ENCODE measurements around the gene KIRREL2. TPM values are rescaled to one million over a fixed set of nuclear protein-coding genes. Genes with fewer than 3 reads are reported as not detected.
A peak's percentile ranks its signal among the peaks of the same experiment; 100 is the strongest.
"Not testable (repeated sequence)": the region's sequence is repeated elsewhere in the genome, so short reads cannot be mapped to it uniquely, and the experiment has no call there.

The KIRREL2 gene
- total RNA-seq, 4 donors from 2014 or later: 1.7 TPM; not detected in 3

DNA sequence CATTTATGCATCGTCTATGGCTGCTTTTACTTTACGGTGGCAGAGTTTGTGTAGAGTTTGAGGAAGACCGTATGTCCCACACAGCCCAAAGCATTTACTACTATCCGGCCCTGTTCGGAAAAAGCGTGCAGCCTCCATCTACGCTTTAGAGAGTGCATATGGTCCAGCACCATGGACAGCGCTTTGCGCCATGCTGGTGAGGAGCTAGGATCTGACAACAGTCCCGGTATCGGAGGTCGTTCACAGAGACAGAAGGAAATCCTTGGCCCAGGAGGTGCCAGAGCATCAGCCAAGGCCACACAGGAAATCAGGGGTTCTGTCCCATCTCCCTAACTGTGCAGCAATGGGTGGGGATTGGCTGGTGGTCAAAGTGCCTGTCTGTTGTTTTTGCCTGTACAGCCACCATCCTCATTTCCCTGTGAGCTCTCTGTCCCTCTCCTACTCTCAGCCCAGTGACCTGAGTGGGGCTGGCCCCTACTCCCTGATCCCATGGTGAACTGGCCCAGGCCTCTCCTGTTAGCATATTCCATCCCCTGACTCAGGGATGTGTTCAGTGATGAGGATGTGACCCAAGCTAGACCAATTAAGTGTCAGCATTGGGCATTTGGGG, 27.9 kb upstream of the KIRREL2 start:
- Histone ChIP-seq H3K4me1 (no peaks in the 10 kb centered on the region), H3K9me3 (no peaks in the 10 kb centered on the region), H3K36me3 (no peaks in the 10 kb centered on the region), H3K4me3 (no peak overlapping the region), H3K27ac (no peak overlapping the region), H3K27me3 (no peaks in the 10 kb centered on the region)
- TF ChIP-seq, protein P1, sequence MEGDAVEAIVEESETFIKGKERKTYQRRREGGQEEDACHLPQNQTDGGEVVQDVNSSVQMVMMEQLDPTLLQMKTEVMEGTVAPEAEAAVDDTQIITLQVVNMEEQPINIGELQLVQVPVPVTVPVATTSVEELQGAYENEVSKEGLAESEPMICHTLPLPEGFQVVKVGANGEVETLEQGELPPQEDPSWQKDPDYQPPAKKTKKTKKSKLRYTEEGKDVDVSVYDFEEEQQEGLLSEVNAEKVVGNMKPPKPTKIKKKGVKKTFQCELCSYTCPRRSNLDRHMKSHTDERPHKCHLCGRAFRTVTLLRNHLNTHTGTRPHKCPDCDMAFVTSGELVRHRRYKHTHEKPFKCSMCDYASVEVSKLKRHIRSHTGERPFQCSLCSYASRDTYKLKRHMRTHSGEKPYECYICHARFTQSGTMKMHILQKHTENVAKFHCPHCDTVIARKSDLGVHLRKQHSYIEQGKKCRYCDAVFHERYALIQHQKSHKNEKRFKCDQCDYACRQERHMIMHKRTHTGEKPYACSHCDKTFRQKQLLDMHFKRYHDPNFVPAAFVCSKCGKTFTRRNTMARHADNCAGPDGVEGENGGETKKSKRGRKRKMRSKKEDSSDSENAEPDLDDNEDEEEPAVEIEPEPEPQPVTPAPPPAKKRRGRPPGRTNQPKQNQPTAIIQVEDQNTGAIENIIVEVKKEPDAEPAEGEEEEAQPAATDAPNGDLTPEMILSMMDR (IDR thresholded peaks at IDR 0.05): no peak
- no peak for TF ChIP-seq POLR2A (IDR thresholded peaks at IDR 0.05)
- peak in 1 of 3 donors; percentile 60 for DNase-seq

DNA sequence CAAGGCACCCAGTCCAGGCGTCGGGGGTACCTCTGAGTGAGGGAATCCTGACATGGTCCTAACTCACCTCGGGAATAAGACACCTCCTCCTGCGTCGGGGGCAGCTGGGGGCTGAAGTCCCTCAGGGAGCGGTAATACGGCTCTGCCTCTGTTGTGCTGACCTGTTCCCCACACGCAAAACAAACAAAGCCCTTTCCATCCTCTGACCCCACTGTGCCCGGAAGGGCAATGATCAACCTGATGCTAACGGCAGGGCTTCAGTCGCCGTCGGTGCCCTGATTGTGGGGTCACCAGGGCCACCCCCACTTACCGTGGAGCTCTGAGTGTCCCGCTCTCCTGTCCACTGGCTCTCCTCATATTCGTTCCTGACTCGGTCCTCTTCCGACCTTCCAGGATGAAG, 25.7 kb upstream of the KIRREL2 start:
- Histone ChIP-seq H3K36me3 (no peaks in the 10 kb centered on the region), H3K27ac (no peak overlapping the region), H3K4me1 (no peaks in the 10 kb centered on the region), H3K4me3 (no peak overlapping the region), H3K9me3 (no peaks in the 10 kb centered on the region), H3K27me3 (no peaks in the 10 kb centered on the region)
- TF ChIP-seq, protein P1 (IDR thresholded peaks at IDR 0.05): no peak
- no peak for TF ChIP-seq POLR2A (IDR thresholded peaks at IDR 0.05)
- DNase-seq: no peak

DNA sequence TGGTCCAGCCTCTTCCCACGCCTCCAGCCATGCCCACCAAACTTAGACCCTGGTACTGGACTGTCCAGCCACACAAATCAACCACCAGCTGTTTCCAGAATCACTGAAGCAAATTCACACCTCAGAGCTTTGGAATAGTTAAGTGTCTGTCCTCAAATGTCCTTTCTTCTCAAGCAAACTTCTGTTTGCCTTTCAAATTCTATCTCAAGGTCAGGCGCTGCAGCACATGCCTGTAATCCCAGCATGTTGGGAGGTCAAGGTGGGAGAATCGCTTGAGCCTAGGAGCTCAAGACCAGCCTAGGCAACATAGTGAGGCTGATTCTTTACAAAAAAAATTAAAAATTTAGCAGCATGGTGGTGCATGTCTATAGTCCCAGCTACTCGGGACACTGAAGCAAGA, 24.7 kb upstream of the KIRREL2 start:
- DNase-seq: no peak
- Histone ChIP-seq H3K4me1 (no peaks in the 10 kb centered on the region), H3K4me3 (no peak overlapping the region), H3K27ac (no peak overlapping the region), H3K36me3 (no peaks in the 10 kb centered on the region), H3K9me3 (no peaks in the 10 kb centered on the region), H3K27me3 (no peaks in the 10 kb centered on the region)
- TF ChIP-seq, protein P1 (IDR thresholded peaks at IDR 0.05): no peak
- no peak for TF ChIP-seq POLR2A (IDR thresholded peaks at IDR 0.05)

DNA sequence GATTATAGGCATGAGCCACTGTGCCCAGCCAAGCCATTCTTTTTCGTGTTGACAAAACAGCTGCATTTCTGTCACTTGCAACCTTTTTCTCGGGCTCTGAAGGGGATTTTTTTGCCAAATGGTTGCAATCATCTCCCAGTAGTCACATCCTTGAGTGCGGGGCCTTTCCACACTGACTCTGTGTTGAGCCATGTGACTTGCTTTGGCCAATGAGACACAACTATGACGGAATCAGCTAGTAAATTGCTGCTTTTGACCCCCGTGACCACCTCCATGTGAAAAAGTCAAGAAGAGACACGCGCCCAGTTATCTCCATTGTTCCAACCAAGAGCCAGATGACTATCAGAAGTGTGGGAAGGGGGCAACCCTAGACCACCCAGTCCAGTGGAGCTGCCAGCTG, 22.7 kb upstream of the KIRREL2 start:
- no peak overlapping the region for H3K27ac ChIP-seq
- no peak for DNase-seq
- H3K27me3 ChIP-seq: no peaks in the 10 kb centered on the region
- peaks cover 0 to 2% (median under 1%) of the 10 kb centered on the region in 4 donors for H3K9me3 ChIP-seq
- H3K4me3 ChIP-seq: no peak overlapping the region
- TF ChIP-seq, protein P1 (IDR thresholded peaks at IDR 0.05): no peak
- TF ChIP-seq POLR2A (IDR thresholded peaks at IDR 0.05): no peak
- H3K36me3 ChIP-seq: no peaks in the 10 kb centered on the region
- H3K4me1 ChIP-seq: no peaks in the 10 kb centered on the region

DNA sequence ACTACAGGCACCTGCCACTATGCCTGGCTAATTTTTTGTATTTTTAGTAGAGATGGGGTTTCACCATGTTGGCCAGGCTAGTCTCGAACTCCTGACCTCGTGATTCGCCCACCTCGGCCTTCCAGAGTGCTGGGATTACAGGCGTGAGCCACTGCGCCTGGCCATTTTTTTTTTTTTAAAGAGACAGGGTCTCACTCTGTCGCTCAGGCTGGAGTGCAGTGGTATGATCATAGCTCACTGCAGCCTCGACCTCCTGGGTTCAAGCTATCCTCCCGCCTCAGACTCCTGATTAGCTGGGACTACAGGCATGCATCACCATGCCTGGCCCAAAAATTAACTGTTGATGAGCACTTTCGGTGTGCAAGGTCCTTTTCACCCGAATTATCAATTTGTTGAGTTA, 20.6 kb upstream of the KIRREL2 start:
- not testable (repeated sequence) for H3K27me3 ChIP-seq, H3K4me1 ChIP-seq, H3K36me3 ChIP-seq, DNase-seq, H3K9me3 ChIP-seq, H3K27ac ChIP-seq, H3K4me3 ChIP-seq

DNA sequence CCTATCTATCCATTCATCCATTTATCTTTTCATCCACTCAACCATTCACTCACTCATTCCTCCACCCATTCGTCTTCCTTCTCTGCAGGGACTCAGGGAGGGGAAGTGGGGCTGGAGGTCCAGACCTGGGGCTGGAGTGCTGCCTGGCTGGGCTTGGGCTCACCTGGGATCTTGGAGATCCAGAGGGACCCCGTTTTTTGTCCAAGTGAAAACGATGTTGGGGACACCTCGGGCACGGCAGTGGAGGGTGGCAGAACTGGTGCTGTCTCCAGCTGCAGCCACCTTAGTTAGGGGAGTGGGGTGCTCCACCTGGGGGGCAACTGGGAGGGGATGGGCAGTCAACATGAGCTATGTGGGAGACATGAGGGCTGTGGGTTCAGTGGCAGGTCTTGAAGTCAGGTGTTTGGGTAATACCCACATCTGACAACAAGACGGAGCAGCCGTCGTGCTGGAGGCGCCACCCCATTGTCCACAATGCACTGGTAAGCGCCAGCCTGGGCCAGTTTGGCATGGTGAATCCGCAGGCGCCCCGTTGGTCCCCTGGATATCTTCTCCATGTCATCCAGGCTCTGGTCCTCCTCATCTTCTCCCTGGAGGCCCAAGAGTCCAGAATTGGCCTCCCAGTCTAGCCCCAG, 14.6 kb upstream of the KIRREL2 start:
- H3K4me1 ChIP-seq: peaks cover 0 to 19% (median 7%) of the 10 kb centered on the region in 4 donors
- no peaks in the 10 kb centered on the region for H3K36me3 ChIP-seq
- H3K27me3 ChIP-seq: peaks cover 0 to 19% of the 10 kb centered on the region in 2 donors
- peaks cover 0 to 6% (median 3%) of the 10 kb centered on the region in 4 donors for H3K9me3 ChIP-seq
- no peak overlapping the region for H3K27ac ChIP-seq
- no peak for DNase-seq
- TF ChIP-seq POLR2A (IDR thresholded peaks at IDR 0.05): no peak
- TF ChIP-seq, protein P1 (IDR thresholded peaks at IDR 0.05): no peak
- no peak overlapping the region for H3K4me3 ChIP-seq

Measured in Peyer's patch (tissue), 4 donors.